Mesendoderm (in vitro differentiated cells): ENCODE results near the gene PRKAR1B.

Experiments
- DNase-seq: peaks from one replicate; pipeline ENCODE4 v3.0.0; 2013
- H2AK5ac ChIP-seq: 2 replicates; pipeline ENCODE4 v1.6.1; 2013; ENCODE audit warnings: low read length, inconsistent platforms
- H2BK120ac ChIP-seq: 2 replicates; pipeline ENCODE4 v1.6.1; 2013; ENCODE audit warnings: low read depth, mild to moderate bottlenecking, low read length, moderate library complexity, mixed read lengths
- H2BK15ac ChIP-seq: replicated peaks from 2 replicates; pipeline ENCODE4 v1.6.1; 2013; ENCODE audit warnings: low read depth, mild to moderate bottlenecking, moderate library complexity
- H2BK5ac ChIP-seq: 2 replicates; pipeline ENCODE4 v1.6.1; 2013; ENCODE audit warnings: low read length, inconsistent platforms
- H3K18ac ChIP-seq: 2 replicates; pipeline ENCODE4 v1.6.1; 2013; ENCODE audit warnings: mild to moderate bottlenecking, low read length, mixed read lengths
- H3K23ac ChIP-seq: one replicate; pipeline ENCODE4 v1.6.1; 2013; ENCODE audit warnings: low read length
- H3K27ac ChIP-seq: 2 replicates; pipeline ENCODE4 v1.5.1; 2013; ENCODE audit warnings: low read depth, mild to moderate bottlenecking, inconsistent platforms, low read length, moderate library complexity
- H3K27me3 ChIP-seq: 2 replicates; pipeline ENCODE4 v1.6.1; 2013; ENCODE audit warnings: low read length, control low read depth, mild to moderate bottlenecking, inconsistent platforms; ENCODE audit not compliant: insufficient read depth, poor library complexity
- H3K36me3 ChIP-seq: 2 replicates; pipeline ENCODE4 v1.6.1; 2013; ENCODE audit warnings: low read length, inconsistent platforms; ENCODE audit not compliant: control insufficient read depth, insufficient read depth
- H3K4ac ChIP-seq: one replicate; pipeline ENCODE4 v1.6.1; 2013; ENCODE audit warnings: low read depth, mild to moderate bottlenecking, low read length, moderate library complexity
- H3K4me1 ChIP-seq: 2 replicates; pipeline ENCODE4 v1.6.1; 2013; ENCODE audit warnings: low read depth, low read length, inconsistent platforms; ENCODE audit not compliant: control insufficient read depth
- H3K4me2 ChIP-seq: 2 replicates; pipeline ENCODE4 v1.6.1; 2013; ENCODE audit warnings: low read length
- H3K4me3 ChIP-seq: 2 replicates; pipeline ENCODE4 v1.5.1; 2013; ENCODE audit warnings: mild to moderate bottlenecking, low read length
- H3K56ac ChIP-seq: one replicate; pipeline ENCODE4 v1.6.1; 2013; ENCODE audit warnings: low read length
- H3K79me1 ChIP-seq: 2 replicates; pipeline ENCODE4 v1.6.1; 2013; ENCODE audit warnings: low read length, inconsistent platforms
- H3K79me2 ChIP-seq: 2 replicates; pipeline ENCODE4 v1.6.1; 2013; ENCODE audit warnings: mild to moderate bottlenecking, low read length; ENCODE audit not compliant: control insufficient read depth, insufficient read depth
- H3K9ac ChIP-seq: 2 replicates; pipeline ENCODE4 v1.6.1; 2013; ENCODE audit warnings: low read length, inconsistent platforms
- H4K5ac ChIP-seq: one replicate; pipeline ENCODE4 v1.6.1; 2013; ENCODE audit warnings: low read length
- H4K8ac ChIP-seq: one replicate; pipeline ENCODE4 v1.6.1; 2013; ENCODE audit warnings: low read depth, mild to moderate bottlenecking, control low read depth, low read length, moderate library complexity
- WGBS: extraction: QIAGEN DNeasy Blood & Tissue Kit; methylation state at CpG from one replicate; pipeline ENCODE4 v1.1.7; 2013; ENCODE audit warnings: low lambda C conversion rate, missing lambda C conversion rate; ENCODE audit not compliant: insufficient coverage; ENCODE audit errors: extremely low coverage; 5-methylcytosine and 5-hydroxymethylcytosine counted together

PRKAR1B gene

DNA sequence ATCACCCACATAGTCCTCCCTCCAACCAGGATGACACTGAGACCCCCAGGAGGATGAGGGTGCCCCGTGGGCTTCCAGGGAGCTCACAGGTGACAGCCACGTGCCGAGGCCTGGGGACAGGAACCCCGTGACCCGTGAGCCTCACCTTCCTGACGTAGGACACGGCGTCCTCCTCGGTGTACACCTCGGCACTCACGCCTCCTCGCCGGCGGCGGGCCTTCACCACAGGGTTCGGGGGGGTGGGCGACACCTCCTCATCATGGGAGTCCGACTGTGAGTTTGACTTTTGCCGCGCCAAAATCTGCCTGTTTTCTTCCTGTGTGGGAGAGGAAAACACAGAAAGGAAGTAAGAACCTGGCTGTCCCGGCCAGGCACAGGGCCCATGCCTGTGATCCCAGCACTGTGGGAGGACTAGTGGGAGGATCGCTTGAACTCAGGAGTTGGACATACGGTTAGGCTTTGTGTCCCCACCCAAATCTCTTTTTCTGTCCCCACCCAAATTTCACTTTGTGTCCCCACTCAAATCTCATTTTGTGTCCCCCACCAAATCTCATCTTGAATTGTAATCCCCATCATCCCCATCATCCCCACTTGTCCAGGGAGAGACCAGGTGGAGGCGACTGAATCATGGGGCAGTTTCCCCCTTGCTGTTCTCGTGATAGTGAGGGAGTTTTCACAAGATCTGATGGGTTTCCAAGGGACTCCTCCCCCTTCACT, 46.5 kb downstream of the PRKAR1B start:
- Histone ChIP-seq H3K27ac (no peak overlapping the region), H3K4me3 (no peak overlapping the region), H3K79me1 (no peaks in the 10 kb centered on the region), H3K4me2 (no peak overlapping the region), H3K79me2 (no peaks in the 10 kb centered on the region), H3K36me3 (peaks cover 2% of the 10 kb centered on the region), H3K23ac (no peak overlapping the region), H2AK5ac (no peak overlapping the region), H4K8ac (no peak overlapping the region), H2BK120ac (no peak overlapping the region), H3K4me1 (no peaks in the 10 kb centered on the region), H2BK5ac (no peak overlapping the region), H4K5ac (no peak overlapping the region), H3K4ac (no peak overlapping the region), H3K9ac (no peak overlapping the region), H2BK15ac (no peak overlapping the region), H3K56ac (no peak overlapping the region), H3K27me3 (no peaks in the 10 kb centered on the region), H3K18ac (no peak overlapping the region)
- no peak for DNase-seq
- no CpG with 5 or more reads among the region's 25 CpGs for WGBS

DNA sequence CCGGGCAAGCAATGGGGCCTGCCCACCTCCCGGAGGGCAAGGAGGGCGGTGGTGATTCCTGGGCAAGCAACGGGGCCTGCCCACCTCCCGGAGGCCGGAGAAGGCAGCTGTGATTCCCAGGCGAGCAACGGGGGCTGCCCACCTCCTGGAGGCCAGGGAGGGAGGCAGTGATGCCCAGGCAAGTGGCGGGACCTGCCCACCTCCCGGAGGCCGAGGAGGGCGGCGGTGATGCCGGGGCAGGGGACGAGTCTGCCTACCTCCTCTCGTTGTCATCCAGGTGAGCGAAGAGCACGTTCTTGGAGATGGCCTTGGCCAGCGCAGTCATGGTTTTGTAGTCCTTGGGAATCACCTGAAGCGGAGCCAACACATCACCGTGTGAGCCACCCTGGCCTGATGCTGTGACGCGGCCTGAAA, 50.1 kb downstream of the PRKAR1B start:
- Histone ChIP-seq H3K36me3 (peaks cover 2% of the 10 kb centered on the region), H3K79me1 (no peaks in the 10 kb centered on the region), H4K5ac (no peak overlapping the region), H3K4ac (no peak overlapping the region), H2BK120ac (no peak overlapping the region), H3K4me1 (no peaks in the 10 kb centered on the region), H3K27ac (no peak overlapping the region), H3K23ac (no peak overlapping the region), H3K27me3 (no peaks in the 10 kb centered on the region), H3K18ac (no peak overlapping the region), H3K9ac (no peak overlapping the region), H2BK5ac (no peak overlapping the region), H3K4me2 (no peak overlapping the region), H2AK5ac (no peak overlapping the region), H3K79me2 (no peaks in the 10 kb centered on the region), H3K4me3 (no peak overlapping the region), H2BK15ac (no peak overlapping the region), H4K8ac (no peak overlapping the region), H3K56ac (no peak overlapping the region)
- WGBS = no CpG with 5 or more reads among the region's 23 CpGs
- no peak for DNase-seq

DNA sequence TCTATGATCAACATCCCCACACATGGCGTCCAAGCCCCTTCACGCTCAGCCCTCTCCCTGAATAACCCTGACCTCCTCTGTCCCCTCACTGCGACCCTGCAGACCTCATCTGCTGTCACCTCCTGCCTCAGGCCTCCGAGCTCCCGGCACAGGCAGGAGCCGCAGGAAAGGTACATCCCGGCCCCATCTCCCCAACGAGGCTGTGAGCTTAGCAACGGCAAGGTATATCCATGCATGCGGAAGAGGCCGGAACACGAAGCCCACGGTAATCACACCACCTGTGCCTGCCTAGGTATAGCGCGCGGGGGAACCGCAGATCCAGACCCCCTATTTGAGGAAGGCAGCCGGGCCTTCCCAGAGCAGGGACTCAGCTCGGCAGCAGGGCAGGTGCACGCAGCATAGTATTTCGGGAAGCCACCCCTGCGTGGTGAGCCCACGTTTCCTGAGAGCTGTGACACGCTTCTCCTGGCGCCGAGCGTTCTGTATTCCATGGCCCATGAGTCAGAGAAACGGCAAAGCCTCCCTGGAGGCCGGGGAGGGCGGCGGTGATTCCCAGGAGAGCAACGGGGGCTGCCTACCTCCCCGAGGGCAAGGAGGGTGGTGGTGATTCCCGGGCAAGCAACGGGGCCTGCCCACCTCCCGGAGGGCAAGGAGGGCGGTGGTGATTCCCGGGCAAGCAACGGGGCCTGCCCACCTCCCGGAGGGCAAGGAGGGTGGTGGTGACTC, 50.7 kb downstream of the PRKAR1B start:
- Histone ChIP-seq H3K56ac (no peak overlapping the region), H3K79me2 (no peaks in the 10 kb centered on the region), H3K4me3 (no peak overlapping the region), H3K79me1 (no peaks in the 10 kb centered on the region), H3K4me2 (no peak overlapping the region), H3K23ac (no peak overlapping the region), H4K5ac (no peak overlapping the region), H4K8ac (no peak overlapping the region), H3K27ac (no peak overlapping the region), H2AK5ac (no peak overlapping the region), H3K18ac (no peak overlapping the region), H3K36me3 (peaks cover 2% of the 10 kb centered on the region), H3K27me3 (no peaks in the 10 kb centered on the region), H3K4me1 (no peaks in the 10 kb centered on the region), H3K9ac (no peak overlapping the region), H2BK15ac (no peak overlapping the region), H3K4ac (no peak overlapping the region), H2BK120ac (no peak overlapping the region), H2BK5ac (no peak overlapping the region)
- WGBS = no CpG with 5 or more reads among the region's 40 CpGs
- no peak for DNase-seq

DNA sequence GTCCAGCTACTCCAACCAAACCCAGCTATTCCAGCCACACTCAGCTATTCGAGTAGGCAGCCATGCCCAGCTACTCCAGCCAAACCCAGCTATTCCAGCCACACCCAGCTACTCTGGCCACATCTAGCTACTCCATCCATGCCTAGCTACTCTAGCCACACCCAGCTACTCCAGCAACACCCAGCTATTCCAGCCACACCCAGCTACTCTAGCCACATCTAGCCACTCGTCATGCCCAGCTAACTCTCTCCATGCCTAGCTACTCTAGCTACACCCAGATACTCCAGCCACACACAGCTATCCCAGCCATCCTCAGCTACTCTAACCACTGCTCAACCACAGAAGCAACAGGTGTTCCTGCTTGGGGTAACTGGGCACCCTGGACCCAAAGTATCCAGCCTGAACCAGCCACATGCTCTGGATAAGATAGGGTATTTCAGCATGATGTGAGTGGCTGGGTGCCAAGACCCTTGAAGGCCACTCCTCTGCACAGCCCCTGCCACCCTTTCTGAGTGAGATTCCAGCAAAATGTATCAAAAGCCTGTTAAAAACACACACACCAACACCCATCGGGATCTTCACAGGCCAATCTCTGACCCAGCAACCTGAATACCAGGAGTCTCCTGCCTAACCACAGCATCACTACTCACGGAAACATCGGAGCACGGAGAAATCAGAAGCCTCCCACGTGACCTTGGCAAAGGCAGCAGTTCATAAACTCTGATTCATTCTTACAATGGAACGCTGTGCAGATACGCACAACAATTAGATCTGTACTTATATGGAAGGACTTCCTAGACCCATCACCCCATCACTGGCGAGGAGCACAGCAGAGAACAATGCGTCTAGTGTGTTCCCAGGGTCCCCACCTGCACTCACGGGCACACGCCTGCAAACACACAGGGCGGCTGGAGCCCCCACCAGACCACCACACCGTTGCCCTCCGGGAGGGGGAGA, 52.3 kb downstream of the PRKAR1B start:
- H4K8ac ChIP-seq = no peak overlapping the region
- no peak overlapping the region for H4K5ac ChIP-seq
- H3K79me2 ChIP-seq = no peaks in the 10 kb centered on the region
- peaks cover 2% of the 10 kb centered on the region for H3K36me3 ChIP-seq
- no peak overlapping the region for H3K9ac ChIP-seq
- no peak for DNase-seq
- no peak overlapping the region for H2AK5ac ChIP-seq
- H3K4ac ChIP-seq = no peak overlapping the region
- H2BK5ac ChIP-seq = no peak overlapping the region
- no peak overlapping the region for H2BK15ac ChIP-seq
- no peak overlapping the region for H2BK120ac ChIP-seq
- no peak overlapping the region for H3K18ac ChIP-seq
- H3K23ac ChIP-seq = no peak overlapping the region
- H3K4me3 ChIP-seq = no peak overlapping the region
- H3K27ac ChIP-seq = no peak overlapping the region
- no CpG with 5 or more reads among the region's 16 CpGs for WGBS
- no peaks in the 10 kb centered on the region for H3K79me1 ChIP-seq
- H3K56ac ChIP-seq = no peak overlapping the region
- no peak overlapping the region for H3K4me2 ChIP-seq
- no peaks in the 10 kb centered on the region for H3K4me1 ChIP-seq
- no peaks in the 10 kb centered on the region for H3K27me3 ChIP-seq

DNA sequence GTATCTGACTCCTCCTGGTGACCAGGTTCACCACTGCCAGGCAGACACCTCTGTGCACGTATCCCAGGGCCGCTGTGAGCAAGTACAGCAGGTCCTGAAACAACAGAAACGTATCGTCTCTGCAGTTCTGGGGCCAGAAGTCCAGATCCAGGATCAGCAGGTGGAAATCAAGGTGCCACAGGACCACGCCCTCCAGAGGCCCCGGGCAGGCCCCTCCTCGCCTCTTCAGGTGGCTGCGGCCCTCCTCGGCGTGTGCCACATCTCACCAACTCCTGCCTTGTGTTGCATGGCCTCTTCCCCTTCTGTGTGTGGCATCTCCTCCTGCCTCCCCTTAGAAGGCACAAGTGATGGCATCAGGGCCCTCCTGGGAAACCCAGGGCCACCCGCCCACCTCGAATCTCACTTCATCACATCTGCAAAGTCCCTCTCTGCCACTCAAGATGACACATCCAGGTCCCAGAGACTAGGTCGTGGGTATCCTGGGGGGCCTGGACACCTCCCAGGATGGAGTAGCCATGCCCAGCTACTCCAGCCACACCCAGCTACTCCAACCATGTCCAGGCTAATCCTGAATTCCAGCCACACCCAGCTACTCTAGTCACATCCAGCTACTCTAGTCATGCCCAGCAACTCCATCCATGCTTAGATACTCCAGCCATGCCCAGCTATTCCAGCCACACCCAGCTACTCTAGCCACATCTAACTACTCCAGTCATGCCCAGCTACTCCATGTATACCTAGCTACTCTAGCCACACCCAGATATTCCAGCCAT, 53.2 kb downstream of the PRKAR1B start:
- no peak overlapping the region for H3K4ac ChIP-seq
- no peak overlapping the region for H2BK15ac ChIP-seq
- WGBS = no CpG with 5 or more reads among the region's 13 CpGs
- no peak overlapping the region for H3K4me3 ChIP-seq
- no peak overlapping the region for H3K4me2 ChIP-seq
- H3K27me3 ChIP-seq = no peaks in the 10 kb centered on the region
- no peak overlapping the region for H3K56ac ChIP-seq
- H3K79me2 ChIP-seq = no peaks in the 10 kb centered on the region
- H2BK5ac ChIP-seq = no peak overlapping the region
- no peak overlapping the region for H2AK5ac ChIP-seq
- H4K8ac ChIP-seq = no peak overlapping the region
- no peak overlapping the region for H3K18ac ChIP-seq
- H2BK120ac ChIP-seq = no peak overlapping the region
- no peak overlapping the region for H3K9ac ChIP-seq
- H4K5ac ChIP-seq = no peak overlapping the region
- no peak overlapping the region for H3K23ac ChIP-seq
- no peaks in the 10 kb centered on the region for H3K79me1 ChIP-seq
- H3K4me1 ChIP-seq = no peaks in the 10 kb centered on the region
- H3K36me3 ChIP-seq = no peaks in the 10 kb centered on the region
- no peak overlapping the region for H3K27ac ChIP-seq
- DNase-seq = no peak
